RWPE1 (cell line): ENCODE results near the gene CSNK2A1.

Experiments
- CTCF ChIA-PET: fragments of 350-600 bp; sonication (Branson Sonifier 250); formaldehyde crosslinking; extraction: SDS; loops from one replicate; lab custom pipeline; 2021; lab: Yijun Ruan, JAX
- POLR2A ChIA-PET: fragments of 400-600 bp; formaldehyde crosslinking; extraction: SDS; loops from one replicate; lab custom pipeline; 2020; ENCODE audit warnings: antibody characterized with exemption; ENCODE audit not compliant: low non-redundant PET; lab: Yijun Ruan, JAX
- DNase-seq: peaks from one replicate; pipeline ENCODE4 v3.0.0; 2012; ENCODE audit warnings: low spot score
- H3K27ac ChIP-seq: fragments of 450-650 bp; 2 replicates; pipeline ENCODE4 v1.5.1; 2017
- CTCF ChIP-seq: fragments of 450-650 bp; conservative IDR thresholded peaks from 2 replicates; pipeline ENCODE4 v1.5.1; 2017; ENCODE audit warnings: low read depth, mild to moderate bottlenecking

The CSNK2A1 gene

GRCh38 chr20:539191-539590, 4.4 kb downstream of the CSNK2A1 start:
- DNase-seq = no peak
- TF ChIP-seq CTCF = no peak
- POLR2A ChIA-PET = no interaction called here
- CTCF ChIA-PET = interaction anchor here (0.5 kb wide), 1 partner anchor 26 kb away, joined by 7 read pairs; no protein-coding TSS in a partner anchor
- H3K27ac ChIP-seq = no peak overlapping the region

GRCh38 chr20:537983-538382, 5.6 kb downstream of the CSNK2A1 start:
- ChIA-PET POLR2A (no interaction called here), CTCF (no interaction called here)
- H3K27ac ChIP-seq = no peak overlapping the region
- DNase-seq = no peak
- no peak for TF ChIP-seq CTCF

GRCh38 chr20:536426-537010, 7.1 kb downstream of the CSNK2A1 start:
- CTCF ChIA-PET = no interaction called here
- POLR2A ChIA-PET = no interaction called here
- no peak overlapping the region for H3K27ac ChIP-seq
- no peak for DNase-seq
- TF ChIP-seq CTCF = no peak

- DNase-seq = peak; percentile 27
- ChIA-PET POLR2A (no interaction called here), CTCF (no interaction called here)
- no peak overlapping the region for H3K27ac ChIP-seq
- no peak for TF ChIP-seq CTCF
Observed at GRCh38 chr20:535958-536357, 7.6 kb downstream of the CSNK2A1 start.

GRCh38 chr20:533526-533925, 10.1 kb downstream of the CSNK2A1 start:
- no peak for DNase-seq
- TF ChIP-seq CTCF = no peak
- ChIA-PET POLR2A (no interaction called here), CTCF (no interaction called here)
- H3K27ac ChIP-seq = no peak overlapping the region

GRCh38 chr20:532530-532929, 11.1 kb downstream of the CSNK2A1 start:
- ChIA-PET CTCF (no interaction called here), POLR2A (no interaction called here)
- H3K27ac ChIP-seq = no peak overlapping the region
- no peak for DNase-seq
- TF ChIP-seq CTCF = no peak
